Heart left ventricle (tissue), 16 donors: ENCODE results near the gene KIRREL3. TPM values are rescaled to one million over a fixed set of nuclear protein-coding genes. Genes with fewer than 3 reads are reported as not detected.

Experiments used
- ATAC-seq, 4 donors: fragments of 200-7000 bp; cut with Tn5 transposase; one replicate each; pipeline ENCODE4 v1.9.1; 2020 to 2022; ENCODE audit warnings: moderate library complexity in 4 of 4, mild to moderate bottlenecking in 3 of 4, moderate number of reproducible peaks in 1 of 4
- DNase-seq, 5 donors: peaks; one replicate each; pipeline ENCODE4 v3.0.0-alpha.2; 2020
- H3K27ac ChIP-seq, 12 donors: fragments of 200-600 bp; sonication (generic) in 4 of 12; one replicate each; pipeline versions ENCODE4 v1.5.0 to v1.8.0; 2016 to 2022; ENCODE audit warnings: mild to moderate bottlenecking in 2 of 12
- H3K27me3 ChIP-seq, 9 donors: fragments of 200-600 bp; sonication (generic) in 2 of 9; one replicate each; pipeline versions ENCODE4 v1.5.1 to v1.8.0; 2016 to 2022; ENCODE audit warnings: mild to moderate bottlenecking in 3 of 9
- H3K36me3 ChIP-seq, 9 donors: fragments of 200-600 bp; sonication (generic) in 2 of 9; one replicate each; pipeline versions ENCODE4 v1.5.0 to v1.8.0; 2018 to 2022; ENCODE audit warnings: mild to moderate bottlenecking in 2 of 9
- H3K4me1 ChIP-seq, 12 donors: fragments of 200-600 bp; sonication (generic) in 4 of 12; one replicate each; pipeline versions ENCODE4 v1.5.0 to v1.8.0; 2016 to 2022; ENCODE audit warnings: mild to moderate bottlenecking in 3 of 12
- H3K4me3 ChIP-seq, 12 donors: fragments of 200-600 bp; sonication (generic) in 4 of 12; one replicate each; pipeline versions ENCODE4 v1.5.0 to v1.8.0; 2017 to 2022; ENCODE audit warnings: mild to moderate bottlenecking in 9 of 12, moderate library complexity in 4 of 12
- H3K9me3 ChIP-seq, 12 donors: fragments of 200-600 bp; sonication (generic) in 4 of 12; one replicate each; pipeline versions ENCODE4 v1.5.0 to v1.8.0; 2016 to 2022; ENCODE audit warnings: mild to moderate bottlenecking in 1 of 12
- POLR2A ChIP-seq, 2 donors: fragments of 450-650 bp; IDR thresholded peaks; one replicate each; pipeline ENCODE4 v1.6.1; 2017; ENCODE audit warnings: antibody characterized with exemption in 2 of 2, mild to moderate bottlenecking in 2 of 2, moderate library complexity in 2 of 2
- WGBS, 4 donors: extraction: QIAGEN DNeasy Blood & Tissue Kit in 2 of 4; methylation state at CpG; one replicate each; pipeline versions ENCODE4 v1.1.5 to v1.1.7; 2013 to 2018; 5-methylcytosine and 5-hydroxymethylcytosine counted together
- intact Hi-C, 10 donors: fragments of 100-400 bp; cut with DNase I; formaldehyde crosslinking; loops; one replicate each; pipeline versions ENCODE4 v1.11.1 to v1.14.2; 2022
- polyA plus RNA-seq, 2 donors: library from polyadenylated mRNA; stranded (reverse); fragments of 200-250 nt; gene quantifications; one replicate each; pipeline ENCODE4 v1.2.3, GENCODE V29; 2013
- total RNA-seq, 9 donors: library from RNA; depleted of rRNA in 2 of 9; stranded (reverse); fragments of >200 nt in 2 of 9; fragmentation: NEBNext Ultra II Directional in 3 of 9; extraction: Animal tissue kit (Norgen Biotek cat#: 25700) in 3 of 9; gene quantifications; one replicate each; pipeline versions ENCODE4 v1.1.0 to v1.2.4, GENCODE V29; 2016 to 2023
- TF ChIP-seq, protein P1 (sequence below), 12 donors: fragments of 200-600 bp; sonication (generic) in 4 of 12; IDR thresholded peaks; one replicate each; pipeline versions ENCODE4 v1.5.0 to v1.8.0; 2018 to 2022; ENCODE audit warnings: antibody characterized with exemption in 12 of 12, mild to moderate bottlenecking in 5 of 12
- donor health status: ischemic (EF 13 %, LVEDD 7.1; RV severe dilation, severe dysfunction).
- donor health status: healthy with polysubstance abuse.
- donor health status: DM: no; HTN: yes; CAD: no.
- donor health status: DM: no; HTN: no; CAD: no.
- donor health status: ischemic (EF 25% LVEDD 6.9; RV normal size, moderate dysfunction).
- donor health status: ischemic (EF 25% LVEDD 5.7; RV mildly dilated, moderate dysfunction).
- donor health status: healthy.
- donor health status: DM: yes; HTN: yes; CAD: no.
- donor health status: ischemic (EF 35%, LVEDD 5.7; RV mildly dilated, moderate dysfunction).
- donor health status: nonischemic (EF 11% LVEDD 7.7; RV severe dilation, severe dysfunction).
- donor health status: DM: yes; HTN: yes; CAD: no.
- donor health status: PGD.
- donor health status: ischemic (EF 29% LVEDD 5.4; RV normal size, mild dysfunction).
- donor health status: nonischemic (EF 23%, LVEDD 6.1; RV moderate dilation, normal function).

The KIRREL3 gene
- total and polyA plus RNA-seq, 11 donors, result 0.08 to 1.3 (median 0.27) TPM

DNA sequence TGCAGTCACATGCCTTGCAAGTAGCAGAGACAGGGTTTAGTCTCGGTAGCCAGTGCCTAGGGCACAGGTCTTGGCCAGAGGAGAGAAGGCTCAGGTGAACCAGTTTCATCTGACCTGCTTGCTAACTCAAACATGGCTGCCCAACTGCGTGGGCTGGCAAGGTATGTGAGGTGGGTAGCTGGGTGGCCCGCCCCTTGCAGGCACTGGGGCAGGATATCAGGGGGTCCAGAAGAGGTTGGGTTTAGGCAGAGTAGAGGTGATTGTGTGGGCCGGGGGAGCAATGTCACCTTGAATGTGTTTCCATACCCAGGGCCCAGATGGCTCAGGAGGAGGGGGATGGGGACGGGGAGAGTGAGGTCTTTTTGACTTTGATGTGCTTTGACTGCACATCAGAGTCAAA lies 607.4 kb downstream of the KIRREL3 start:
- WGBS, 4 donors, result 68 to 79% (median 75%) methylated on average over 5 of the region's 5 CpGs
- H3K27me3 ChIP-seq, result no peaks in the 10 kb centered on the region
- TF ChIP-seq, protein P1, sequence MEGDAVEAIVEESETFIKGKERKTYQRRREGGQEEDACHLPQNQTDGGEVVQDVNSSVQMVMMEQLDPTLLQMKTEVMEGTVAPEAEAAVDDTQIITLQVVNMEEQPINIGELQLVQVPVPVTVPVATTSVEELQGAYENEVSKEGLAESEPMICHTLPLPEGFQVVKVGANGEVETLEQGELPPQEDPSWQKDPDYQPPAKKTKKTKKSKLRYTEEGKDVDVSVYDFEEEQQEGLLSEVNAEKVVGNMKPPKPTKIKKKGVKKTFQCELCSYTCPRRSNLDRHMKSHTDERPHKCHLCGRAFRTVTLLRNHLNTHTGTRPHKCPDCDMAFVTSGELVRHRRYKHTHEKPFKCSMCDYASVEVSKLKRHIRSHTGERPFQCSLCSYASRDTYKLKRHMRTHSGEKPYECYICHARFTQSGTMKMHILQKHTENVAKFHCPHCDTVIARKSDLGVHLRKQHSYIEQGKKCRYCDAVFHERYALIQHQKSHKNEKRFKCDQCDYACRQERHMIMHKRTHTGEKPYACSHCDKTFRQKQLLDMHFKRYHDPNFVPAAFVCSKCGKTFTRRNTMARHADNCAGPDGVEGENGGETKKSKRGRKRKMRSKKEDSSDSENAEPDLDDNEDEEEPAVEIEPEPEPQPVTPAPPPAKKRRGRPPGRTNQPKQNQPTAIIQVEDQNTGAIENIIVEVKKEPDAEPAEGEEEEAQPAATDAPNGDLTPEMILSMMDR (IDR thresholded peaks at IDR 0.05), result no peak
- TF ChIP-seq POLR2A (IDR thresholded peaks at IDR 0.05), result no peak
- intact Hi-C loops, result loop anchor here in 5 of 10 donors (2.0 to 5.0 kb wide), 4 partner anchors 36 to 82 kb away; partner anchors contain the start of gene ST3GAL4 (in 4 of the 5)
- H3K4me3 ChIP-seq, result no peak overlapping the region
- peak overlapping the region; percentile 47 to 93 (median 74) for H3K27ac ChIP-seq
- H3K4me1 ChIP-seq, result peaks cover 8 to 64% (median 42%) of the 10 kb centered on the region in 12 donors
- no peaks in the 10 kb centered on the region for H3K36me3 ChIP-seq
- no peaks in the 10 kb centered on the region for H3K9me3 ChIP-seq
- no peak for DNase-seq
- no peak for ATAC-seq

DNA sequence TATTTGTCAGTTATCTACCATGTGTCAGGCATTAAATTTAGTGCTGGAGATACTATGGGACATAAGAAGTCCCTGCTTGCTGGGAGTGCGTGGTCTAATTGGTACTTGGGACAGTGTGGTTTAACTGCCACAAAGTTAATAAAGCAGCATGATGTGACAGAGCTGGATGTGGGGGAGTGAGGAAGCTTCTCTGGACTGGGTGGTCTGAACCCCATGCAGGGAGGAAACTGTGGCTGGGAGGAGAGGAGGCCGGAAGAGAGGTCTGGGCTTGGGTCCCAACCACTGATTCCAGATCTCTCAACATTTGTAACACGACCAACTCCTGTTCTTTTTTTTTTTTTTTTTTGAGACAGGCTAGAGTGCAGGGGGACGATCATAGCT lies 607.9 kb downstream of the KIRREL3 start:
- ATAC-seq, result no peak

DNA sequence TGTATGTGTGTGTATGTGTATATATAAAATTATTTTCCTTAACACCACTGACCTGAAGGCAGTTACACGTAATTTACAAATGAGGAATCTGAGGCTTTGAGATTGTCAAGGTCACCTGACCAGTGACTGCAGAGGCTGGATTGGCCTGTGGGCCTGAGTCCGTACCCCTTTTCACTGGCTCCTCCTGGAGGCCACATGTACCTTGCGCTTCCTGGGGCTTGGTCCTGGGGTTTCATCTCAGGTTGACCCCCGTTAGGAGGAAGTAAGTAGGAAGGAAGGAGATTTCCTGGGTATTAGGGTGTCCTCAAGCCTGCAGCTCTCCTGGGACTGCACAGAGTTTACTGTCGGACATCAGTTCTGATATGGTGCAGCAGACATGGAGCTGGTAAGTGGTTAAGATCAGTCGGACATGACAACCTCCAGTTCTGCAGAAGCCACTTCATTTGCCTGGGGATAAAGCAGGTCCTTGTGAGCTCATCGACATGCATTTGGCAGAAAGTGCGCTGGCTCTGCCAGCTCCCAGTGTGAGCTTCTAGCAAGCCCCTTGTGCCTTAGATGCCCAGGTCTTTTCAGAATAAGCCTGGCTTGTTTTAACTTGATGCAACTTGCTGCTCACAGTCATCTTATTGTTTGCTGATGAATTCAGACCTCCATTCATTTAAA lies 608.5 kb downstream of the KIRREL3 start:
- intact Hi-C loops, result loop anchor here in 5 of 10 donors (2.0 to 5.0 kb wide), 4 partner anchors 35 to 81 kb away; partner anchors contain the start of gene ST3GAL4 (in 4 of the 5)
- DNase-seq (peak in 3 of 5 donors; percentile 54 to 74 (median 68)), ATAC-seq (peak; percentile 29 to 70 (median 54))
- Histone ChIP-seq H3K4me1 (peaks cover 12 to 74% (median 49%) of the 10 kb centered on the region in 12 donors), H3K27ac (peak overlapping the region; percentile 47 to 93 (median 74)), H3K9me3 (no peaks in the 10 kb centered on the region), H3K27me3 (no peaks in the 10 kb centered on the region), H3K36me3 (no peaks in the 10 kb centered on the region), H3K4me3 (no peak overlapping the region)
- 17 to 25% (median 24%) methylated on average over 8 of the region's 8 CpGs for WGBS, 4 donors
- TF ChIP-seq, protein P1 (IDR thresholded peaks at IDR 0.05), result peak in 7 of 12 donors; percentile 14 to 53 (median 28)
- no peak for TF ChIP-seq POLR2A (IDR thresholded peaks at IDR 0.05)

More for the DNA sequence above, 607.9 kb downstream of the KIRREL3 start:
- intact Hi-C loops, result loop anchor here in 5 of 10 donors (2.0 to 5.0 kb wide), 4 partner anchors 35 to 82 kb away; partner anchors contain the start of gene ST3GAL4 (in 4 of the 5)
- no peak for DNase-seq
- H3K4me1 ChIP-seq, result peaks cover 12 to 69% (median 44%) of the 10 kb centered on the region in 12 donors
- H3K27ac ChIP-seq, result peak overlapping the region; percentile 47 to 93 (median 74)
- H3K9me3 ChIP-seq, result no peaks in the 10 kb centered on the region
- no peaks in the 10 kb centered on the region for H3K36me3 ChIP-seq
- no peaks in the 10 kb centered on the region for H3K27me3 ChIP-seq
- TF ChIP-seq, protein P1 (IDR thresholded peaks at IDR 0.05), result no peak
- TF ChIP-seq POLR2A (IDR thresholded peaks at IDR 0.05), result no peak
- H3K4me3 ChIP-seq, result no peak overlapping the region
- 6 to 17% (median 13%) methylated on average over 4 of the region's 4 CpGs for WGBS, 4 donors

DNA sequence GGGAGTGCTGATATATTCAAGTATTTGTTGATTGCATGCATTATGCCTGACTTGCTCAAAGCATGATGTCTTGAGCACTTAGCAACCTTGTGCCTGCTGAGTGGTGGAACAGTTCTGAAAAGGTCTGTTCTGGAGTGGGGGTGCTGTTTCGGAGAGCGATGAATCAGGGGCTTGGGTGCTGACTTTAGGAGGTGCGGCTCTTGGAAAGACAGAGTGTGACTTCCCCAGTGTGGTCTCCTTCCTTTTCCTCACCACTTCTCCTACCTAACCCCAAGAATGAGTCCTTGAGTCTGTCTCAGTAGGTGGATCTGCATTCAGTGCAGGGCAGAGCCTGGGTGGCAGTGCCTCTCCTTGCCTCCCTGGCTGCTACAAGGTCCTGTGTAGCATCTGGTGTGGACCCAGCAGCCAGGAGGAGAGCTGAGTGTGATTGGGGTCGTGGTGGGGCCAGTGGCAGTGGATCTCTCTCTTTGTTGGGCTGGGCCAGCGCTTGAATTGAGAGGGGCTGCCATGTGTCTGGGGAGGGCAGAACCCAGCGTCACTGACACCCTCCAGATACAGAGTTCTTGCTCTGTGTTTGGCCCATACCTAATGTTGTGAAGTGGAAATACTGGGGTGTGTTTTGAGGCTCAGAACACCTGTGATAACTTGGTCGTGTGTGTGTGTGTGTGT lies 609.1 kb downstream of the KIRREL3 start:
- H3K4me1 ChIP-seq, result peaks cover 12 to 81% (median 56%) of the 10 kb centered on the region in 12 donors
- peak overlapping the region in 10 of 12 donors; percentile 47 to 93 (median 75) for H3K27ac ChIP-seq
- H3K9me3 ChIP-seq, result no peaks in the 10 kb centered on the region
- 50 to 67% (median 57%) methylated on average over 6 to 7 of the region's 7 CpGs for WGBS, 4 donors
- no peak for ATAC-seq
- intact Hi-C loops, result loop anchor here in 4 of 10 donors (5.0 kb wide), 2 partner anchors 34 to 74 kb away; partner anchors contain the start of gene ST3GAL4 (in 4 of the 4)
- no peak for DNase-seq
- TF ChIP-seq POLR2A (IDR thresholded peaks at IDR 0.05), result no peak
- TF ChIP-seq, protein P1 (IDR thresholded peaks at IDR 0.05), result no peak
- no peaks in the 10 kb centered on the region for H3K27me3 ChIP-seq
- no peaks in the 10 kb centered on the region for H3K36me3 ChIP-seq
- no peak overlapping the region for H3K4me3 ChIP-seq
